Gastrocnemius medialis (tissue), 4 donors: Measurements from ENCODE around the gene DDX51.

Experiments
- POLR2A ChIP-seq, 2 donors: fragments of 450-650 bp; IDR thresholded peaks; one replicate each; pipeline ENCODE4 v1.6.1; 2017; ENCODE audit warnings: antibody characterized with exemption in 2 of 2, mild to moderate bottlenecking in 2 of 2, moderate library complexity in 2 of 2
- TF ChIP-seq, protein P1 (sequence below), 5 experiments: fragments of 450-650 bp in 3 of 5; fragments of 200-600 bp in 2 of 5; sonication (generic) in 2 of 5; IDR thresholded peaks in 4 of 5; conservative IDR thresholded peaks in 1 of 5; 1 replicate in 4 of 5; 2 replicates in 1 of 5; pipeline ENCODE4 v1.5.1; 2016 to 2019; ENCODE audit warnings: antibody characterized with exemption in 5 of 5, mild to moderate bottlenecking in 3 of 5, moderate library complexity in 3 of 5

DNA sequence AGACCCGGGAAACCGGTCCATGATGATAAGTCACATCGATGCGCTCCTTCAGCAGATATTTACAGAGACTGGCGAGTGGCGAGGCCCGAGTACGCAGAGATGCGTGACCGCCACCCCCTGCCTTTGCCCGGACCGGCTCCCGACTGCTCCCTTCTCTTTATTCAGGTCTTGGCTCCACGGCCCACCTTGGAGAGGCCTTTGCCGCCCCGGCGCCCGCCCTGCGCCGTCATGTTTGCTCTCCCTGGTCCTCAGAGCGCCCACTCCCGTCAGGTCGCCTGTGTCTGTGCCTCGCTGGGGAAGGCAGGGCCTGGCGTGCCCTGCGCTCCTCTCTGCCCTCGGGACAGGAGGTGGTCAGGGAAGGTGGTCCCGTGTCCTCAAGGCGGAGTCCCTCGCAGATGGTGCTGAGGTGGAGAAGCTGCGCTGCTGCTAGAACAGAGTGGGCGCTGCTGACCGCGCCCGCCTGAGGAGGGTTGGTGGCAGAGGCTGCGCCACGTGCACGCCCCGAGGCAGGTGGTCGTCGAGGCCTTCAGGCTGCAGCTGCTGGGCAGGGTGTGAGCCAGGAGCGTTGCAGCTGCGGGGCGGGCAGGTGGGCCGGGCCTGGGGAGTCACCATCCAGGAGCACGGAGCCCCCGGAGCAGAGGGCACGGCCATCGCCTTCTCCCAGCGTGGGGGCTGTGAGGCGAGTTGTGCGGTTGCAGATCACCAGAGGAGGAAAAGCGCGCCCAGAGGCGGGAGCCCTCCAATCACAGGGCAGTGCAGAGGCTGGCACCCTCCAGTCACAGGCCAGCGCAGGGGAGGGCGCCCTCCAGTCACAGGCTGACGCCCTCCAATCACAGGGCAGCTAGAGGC lies 27.2 kb downstream of the DDX51 start:
- TF ChIP-seq, protein P1, sequence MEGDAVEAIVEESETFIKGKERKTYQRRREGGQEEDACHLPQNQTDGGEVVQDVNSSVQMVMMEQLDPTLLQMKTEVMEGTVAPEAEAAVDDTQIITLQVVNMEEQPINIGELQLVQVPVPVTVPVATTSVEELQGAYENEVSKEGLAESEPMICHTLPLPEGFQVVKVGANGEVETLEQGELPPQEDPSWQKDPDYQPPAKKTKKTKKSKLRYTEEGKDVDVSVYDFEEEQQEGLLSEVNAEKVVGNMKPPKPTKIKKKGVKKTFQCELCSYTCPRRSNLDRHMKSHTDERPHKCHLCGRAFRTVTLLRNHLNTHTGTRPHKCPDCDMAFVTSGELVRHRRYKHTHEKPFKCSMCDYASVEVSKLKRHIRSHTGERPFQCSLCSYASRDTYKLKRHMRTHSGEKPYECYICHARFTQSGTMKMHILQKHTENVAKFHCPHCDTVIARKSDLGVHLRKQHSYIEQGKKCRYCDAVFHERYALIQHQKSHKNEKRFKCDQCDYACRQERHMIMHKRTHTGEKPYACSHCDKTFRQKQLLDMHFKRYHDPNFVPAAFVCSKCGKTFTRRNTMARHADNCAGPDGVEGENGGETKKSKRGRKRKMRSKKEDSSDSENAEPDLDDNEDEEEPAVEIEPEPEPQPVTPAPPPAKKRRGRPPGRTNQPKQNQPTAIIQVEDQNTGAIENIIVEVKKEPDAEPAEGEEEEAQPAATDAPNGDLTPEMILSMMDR (IDR thresholded peaks at IDR 0.05 in 4 of 5, conservative IDR thresholded peaks at IDR 0.05 in 1 of 5): no peak
- TF ChIP-seq POLR2A (IDR thresholded peaks at IDR 0.05): no peak
